ENCODE results near the gene EIF4G3.
A peak's percentile ranks its signal among the peaks of the same experiment; 100 is the strongest.

Gene EIF4G3

DNA sequence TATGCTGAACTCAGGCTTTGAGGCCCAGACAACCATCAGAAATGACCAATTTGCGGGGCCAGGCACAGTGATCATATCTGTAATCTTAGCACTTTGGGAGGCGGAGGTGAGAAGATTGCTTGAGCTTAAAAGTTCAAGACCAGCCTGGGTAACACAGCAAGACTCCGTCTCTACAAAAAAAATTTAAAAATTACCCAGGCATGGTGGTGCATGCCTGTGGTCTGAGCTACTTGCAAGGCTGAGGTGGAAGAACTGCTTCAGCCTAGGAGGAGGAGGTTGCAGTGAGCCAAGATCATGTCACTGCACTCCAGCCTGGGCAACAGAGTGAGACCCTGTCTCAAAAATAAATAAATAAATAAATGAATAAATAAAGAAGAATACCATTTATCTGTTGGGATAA lies 156.5 kb downstream of the EIF4G3 start:
- H3K27me3 Mint-ChIP-seq (ENCODE audit: low read depth, poor library complexity) = no peaks in the 10 kb centered on the region
- peaks cover 31% of the 10 kb centered on the region for H3K9me3 Mint-ChIP-seq
- TF ChIP-seq, protein P1, sequence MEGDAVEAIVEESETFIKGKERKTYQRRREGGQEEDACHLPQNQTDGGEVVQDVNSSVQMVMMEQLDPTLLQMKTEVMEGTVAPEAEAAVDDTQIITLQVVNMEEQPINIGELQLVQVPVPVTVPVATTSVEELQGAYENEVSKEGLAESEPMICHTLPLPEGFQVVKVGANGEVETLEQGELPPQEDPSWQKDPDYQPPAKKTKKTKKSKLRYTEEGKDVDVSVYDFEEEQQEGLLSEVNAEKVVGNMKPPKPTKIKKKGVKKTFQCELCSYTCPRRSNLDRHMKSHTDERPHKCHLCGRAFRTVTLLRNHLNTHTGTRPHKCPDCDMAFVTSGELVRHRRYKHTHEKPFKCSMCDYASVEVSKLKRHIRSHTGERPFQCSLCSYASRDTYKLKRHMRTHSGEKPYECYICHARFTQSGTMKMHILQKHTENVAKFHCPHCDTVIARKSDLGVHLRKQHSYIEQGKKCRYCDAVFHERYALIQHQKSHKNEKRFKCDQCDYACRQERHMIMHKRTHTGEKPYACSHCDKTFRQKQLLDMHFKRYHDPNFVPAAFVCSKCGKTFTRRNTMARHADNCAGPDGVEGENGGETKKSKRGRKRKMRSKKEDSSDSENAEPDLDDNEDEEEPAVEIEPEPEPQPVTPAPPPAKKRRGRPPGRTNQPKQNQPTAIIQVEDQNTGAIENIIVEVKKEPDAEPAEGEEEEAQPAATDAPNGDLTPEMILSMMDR (IDR thresholded peaks at IDR 0.05) = no peak
- peaks cover 56% of the 10 kb centered on the region for H3K36me3 Mint-ChIP-seq (ENCODE audit: low read depth)
- peaks cover 14% of the 10 kb centered on the region for H3K4me1 Mint-ChIP-seq
- no peak overlapping the region for H3K4me3 Mint-ChIP-seq
- DNase-seq = no peak
- H3K27ac Mint-ChIP-seq = no peak overlapping the region

DNA sequence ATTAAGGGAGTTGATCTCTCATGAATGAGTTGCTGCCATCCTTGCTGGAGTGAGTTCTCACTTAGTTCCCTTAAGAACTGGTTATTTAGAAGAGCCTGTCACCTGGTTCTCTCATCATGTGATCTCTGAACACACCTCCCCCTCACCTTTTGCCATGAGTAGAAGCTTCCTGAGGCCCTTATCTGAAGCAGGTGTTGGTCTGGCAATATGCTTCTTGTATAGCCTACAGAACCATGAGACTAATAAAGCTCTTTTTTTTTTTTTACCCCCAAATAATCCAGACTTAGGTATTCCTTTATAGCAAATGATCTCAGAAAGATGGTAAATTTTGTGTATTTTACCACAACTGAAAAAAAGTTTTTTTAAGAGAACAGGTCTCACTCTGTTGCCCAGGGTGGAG lies 158.0 kb downstream of the EIF4G3 start:
- TF ChIP-seq, protein P1 (IDR thresholded peaks at IDR 0.05) = no peak
- Mint-ChIP-seq H3K4me1 (peaks cover 17% of the 10 kb centered on the region), H3K4me3 (no peak overlapping the region), H3K27ac (peak overlapping the region; percentile 24), H3K36me3 (ENCODE audit: low read depth) (peaks cover 60% of the 10 kb centered on the region), H3K9me3 (peaks cover 28% of the 10 kb centered on the region), H3K27me3 (ENCODE audit: low read depth, poor library complexity) (no peaks in the 10 kb centered on the region)
- no peak for DNase-seq

DNA sequence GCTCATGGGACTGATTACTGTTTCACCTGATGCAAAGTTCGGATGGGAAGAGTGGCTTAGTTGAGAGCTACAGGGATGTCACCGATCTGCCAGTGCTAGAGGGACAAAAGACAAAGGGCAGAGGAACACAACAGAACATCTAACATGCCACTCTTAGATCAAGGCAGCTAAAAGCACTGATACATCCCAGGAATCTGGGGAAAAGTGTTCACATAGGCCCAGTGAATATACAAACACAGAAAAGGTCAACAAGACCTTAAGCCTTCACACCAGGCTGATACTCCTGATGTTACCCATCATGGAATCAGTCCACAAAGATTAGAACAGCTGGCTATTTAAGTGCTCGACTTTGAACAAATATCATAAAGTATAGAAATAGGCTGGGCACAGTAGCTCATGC lies 163.2 kb downstream of the EIF4G3 start:
- Mint-ChIP-seq H3K36me3 (ENCODE audit: low read depth) (peaks cover 37% of the 10 kb centered on the region), H3K9me3 (peaks cover 11% of the 10 kb centered on the region), H3K4me3 (peak overlapping the region; percentile 1), H3K27ac (peak overlapping the region; percentile 81), H3K27me3 (ENCODE audit: low read depth, poor library complexity) (no peaks in the 10 kb centered on the region), H3K4me1 (peaks cover 22% of the 10 kb centered on the region)
- DNase-seq = no peak
- TF ChIP-seq, protein P1 (IDR thresholded peaks at IDR 0.05) = no peak

DNA sequence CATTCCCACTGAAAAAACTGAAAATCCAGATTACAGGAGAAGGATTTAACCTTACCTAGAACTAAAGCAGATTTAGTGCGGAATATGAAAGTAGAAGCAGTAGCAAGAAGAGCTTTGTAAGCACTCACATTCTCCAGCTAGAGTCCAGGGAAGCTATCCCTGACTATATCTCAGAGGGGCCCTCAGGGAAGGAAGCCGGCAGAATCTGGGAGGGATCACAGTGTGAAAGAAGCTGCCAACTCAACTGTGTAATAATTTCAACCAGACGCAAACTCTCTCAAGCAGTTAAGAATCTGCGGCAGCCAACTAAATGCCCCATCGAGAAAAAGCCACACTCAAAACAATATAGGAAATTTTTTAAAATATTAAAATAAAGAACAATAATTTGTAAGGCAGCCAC lies 163.8 kb downstream of the EIF4G3 start:
- Mint-ChIP-seq H3K27me3 (ENCODE audit: low read depth, poor library complexity) (no peaks in the 10 kb centered on the region), H3K4me1 (peaks cover 22% of the 10 kb centered on the region), H3K9me3 (peaks cover 10% of the 10 kb centered on the region), H3K27ac (peak overlapping the region; percentile 77), H3K36me3 (ENCODE audit: low read depth) (peaks cover 35% of the 10 kb centered on the region), H3K4me3 (no peak overlapping the region)
- no peak for DNase-seq
- TF ChIP-seq, protein P1 (IDR thresholded peaks at IDR 0.05) = no peak

DNA sequence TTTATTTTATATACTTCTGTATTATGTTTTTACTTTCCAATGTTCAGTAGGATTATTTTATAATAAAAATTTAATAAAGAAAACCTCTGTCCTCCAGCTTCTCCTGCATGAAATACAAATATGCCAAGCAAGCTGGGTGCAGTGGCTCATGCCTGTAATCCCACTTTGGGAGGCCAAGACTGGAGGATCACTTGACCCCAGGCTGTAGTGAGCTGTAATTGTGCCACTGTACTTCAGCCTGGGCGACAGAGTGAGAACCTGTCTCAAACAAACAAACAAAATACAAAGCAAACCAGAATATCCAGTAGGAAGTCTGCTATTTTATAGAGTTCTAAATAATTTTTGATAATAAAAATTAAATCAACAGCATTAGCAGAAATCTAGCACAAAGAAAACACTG lies 168.8 kb downstream of the EIF4G3 start:
- H3K27me3 Mint-ChIP-seq (ENCODE audit: low read depth, poor library complexity) = no peaks in the 10 kb centered on the region

More for the DNA sequence above, 168.8 kb downstream of the EIF4G3 start:
- H3K36me3 Mint-ChIP-seq (ENCODE audit: low read depth) = no peaks in the 10 kb centered on the region
- no peaks in the 10 kb centered on the region for H3K9me3 Mint-ChIP-seq
- peaks cover 7% of the 10 kb centered on the region for H3K4me1 Mint-ChIP-seq
- TF ChIP-seq, protein P1 (IDR thresholded peaks at IDR 0.05) = no peak
- no peak overlapping the region for H3K4me3 Mint-ChIP-seq
- H3K27ac Mint-ChIP-seq = no peak overlapping the region
- no peak for DNase-seq

All from nephron progenitor cell (in vitro differentiated cells).